ENCODE data around the gene SEC24A.
"Not testable (repeated sequence)": the region's sequence is repeated elsewhere in the genome, so short reads cannot be mapped to it uniquely, and the experiment has no call there.

SEC24A gene

GRCh38 chr5:134649163-134649835 is 714 bp downstream of the SEC24A start:
- DNase-seq (ENCODE audit: low read depth, low spot score): no peak

GRCh38 chr5:134650660-134651059 is 2.1 kb downstream of the SEC24A start:
- DNase-seq (ENCODE audit: low read depth, low spot score): not testable (repeated sequence)

GRCh38 chr5:134651531-134651930 is 2.9 kb downstream of the SEC24A start:
- DNase-seq (ENCODE audit: low read depth, low spot score): no peak

- no peak for DNase-seq (ENCODE audit: low read depth, low spot score)
Measured at GRCh38 chr5:134656690-134657089, 8.1 kb downstream of the SEC24A start.

- no peak for DNase-seq (ENCODE audit: low read depth, low spot score)
Measured at GRCh38 chr5:134659456-134659855, 10.9 kb downstream of the SEC24A start.

GRCh38 chr5:134659922-134660321 is 11.3 kb downstream of the SEC24A start:
- DNase-seq (ENCODE audit: low read depth, low spot score): no peak

- DNase-seq (ENCODE audit: low read depth, low spot score): no peak
Measured at GRCh38 chr5:134662971-134663370, 14.4 kb downstream of the SEC24A start.

GRCh38 chr5:134664448-134664847 is 15.9 kb downstream of the SEC24A start:
- DNase-seq (ENCODE audit: low read depth, low spot score): no peak

GRCh38 chr5:134673546-134673945 is 25.0 kb downstream of the SEC24A start:
- DNase-seq (ENCODE audit: low read depth, low spot score): not testable (repeated sequence)

GRCh38 chr5:134677357-134677756 is 28.8 kb downstream of the SEC24A start:
- DNase-seq (ENCODE audit: low read depth, low spot score): not testable (repeated sequence)

GRCh38 chr5:134690144-134690543 is 41.6 kb downstream of the SEC24A start:
- DNase-seq (ENCODE audit: low read depth, low spot score): not testable (repeated sequence)

- no peak for DNase-seq (ENCODE audit: low read depth, low spot score)
Measured at GRCh38 chr5:134692722-134693121, 44.1 kb downstream of the SEC24A start.

GRCh38 chr5:134708301-134708700 is 59.7 kb downstream of the SEC24A start:
- no peak for DNase-seq (ENCODE audit: low read depth, low spot score)

GRCh38 chr5:134714120-134714519 is 65.5 kb downstream of the SEC24A start:
- DNase-seq (ENCODE audit: low read depth, low spot score): no peak

GRCh38 chr5:134714541-134714940 is 66.0 kb downstream of the SEC24A start:
- no peak for DNase-seq (ENCODE audit: low read depth, low spot score)

- not testable (repeated sequence) for DNase-seq (ENCODE audit: low read depth, low spot score)
Measured at GRCh38 chr5:134715466-134715865, 66.9 kb downstream of the SEC24A start.

- no peak for DNase-seq (ENCODE audit: low read depth, low spot score)
Measured at GRCh38 chr5:134724872-134725271, 76.3 kb downstream of the SEC24A start.

GRCh38 chr5:134732819-134733218 is 84.2 kb downstream of the SEC24A start:
- no peak for DNase-seq (ENCODE audit: low read depth, low spot score)

GRCh38 chr5:134735243-134735642 is 86.7 kb downstream of the SEC24A start:
- no peak for DNase-seq (ENCODE audit: low read depth, low spot score)

- DNase-seq (ENCODE audit: low read depth, low spot score): no peak
Measured at GRCh38 chr5:134736173-134736812, 87.7 kb downstream of the SEC24A start.

GRCh38 chr5:134738133-134738962 is 89.8 kb downstream of the SEC24A start, which contains the start of gene CAMLG:
Gene CAMLG (plus strand): TSS chr5:134738548. CDS start chr5:134738621, 73 bp downstream.
- peak; percentile 97 for DNase-seq (ENCODE audit: low read depth, low spot score)

- DNase-seq (ENCODE audit: low read depth, low spot score): no peak
Measured at GRCh38 chr5:134738963-134739661, 90.5 kb downstream of the SEC24A start.
